Measurements from ENCODE around the gene ANK3.

Gene ANK3

GRCh38 chr10:60336901-60337630 is 52.6 kb downstream of the ANK3 start:
- WGBS, 2 experiments = 89 to 90% methylated on average over 3 of the region's 3 CpGs

GRCh38 chr10:60335708-60336107 is 54.0 kb downstream of the ANK3 start:
- Histone ChIP-seq H3K4me3 (ENCODE audit: insufficient read depth, low read depth, low read length) (no peak overlapping the region), H3K36me3 (ENCODE audit: control insufficient read depth, insufficient read depth, low read length) (no peaks in the 10 kb centered on the region), H3K27me3 (ENCODE audit: control insufficient read depth, insufficient read depth, low read length, poor library complexity, severe bottlenecking) (no peaks in the 10 kb centered on the region), H3K4me1 (ENCODE audit: control insufficient read depth, insufficient read depth, low read length) (no peaks in the 10 kb centered on the region), H3K27ac (ENCODE audit: insufficient read depth, low read depth, low read length, poor library complexity, severe bottlenecking) (no peak overlapping the region), H3K9me3 (ENCODE audit: control insufficient read depth, low read length) (no peaks in the 10 kb centered on the region)
- WGBS, 2 experiments = 93 to 94% methylated on average over 5 of the region's 5 CpGs

More at GRCh38 chr10:60336901-60337630, 52.6 kb downstream of the ANK3 start:
- H3K27ac ChIP-seq (ENCODE audit: insufficient read depth, low read depth, low read length, poor library complexity, severe bottlenecking) = no peak overlapping the region
- H3K27me3 ChIP-seq (ENCODE audit: control insufficient read depth, insufficient read depth, low read length, poor library complexity, severe bottlenecking) = no peaks in the 10 kb centered on the region
- H3K9me3 ChIP-seq (ENCODE audit: control insufficient read depth, low read length) = no peaks in the 10 kb centered on the region
- no peak overlapping the region for H3K4me3 ChIP-seq (ENCODE audit: insufficient read depth, low read depth, low read length)
- H3K36me3 ChIP-seq (ENCODE audit: control insufficient read depth, insufficient read depth, low read length) = no peaks in the 10 kb centered on the region
- no peaks in the 10 kb centered on the region for H3K4me1 ChIP-seq (ENCODE audit: control insufficient read depth, insufficient read depth, low read length)

GRCh38 chr10:60334991-60335390 is 54.7 kb downstream of the ANK3 start:
- Histone ChIP-seq H3K36me3 (ENCODE audit: control insufficient read depth, insufficient read depth, low read length) (no peaks in the 10 kb centered on the region), H3K4me1 (ENCODE audit: control insufficient read depth, insufficient read depth, low read length) (no peaks in the 10 kb centered on the region), H3K9me3 (ENCODE audit: control insufficient read depth, low read length) (no peaks in the 10 kb centered on the region), H3K27me3 (ENCODE audit: control insufficient read depth, insufficient read depth, low read length, poor library complexity, severe bottlenecking) (no peaks in the 10 kb centered on the region), H3K4me3 (ENCODE audit: insufficient read depth, low read depth, low read length) (no peak overlapping the region), H3K27ac (ENCODE audit: insufficient read depth, low read depth, low read length, poor library complexity, severe bottlenecking) (no peak overlapping the region)
- WGBS, 2 experiments = 61 to 72% methylated on average over 3 to 4 of the region's 4 CpGs

GRCh38 chr10:60332371-60332770 is 57.3 kb downstream of the ANK3 start:
- WGBS, 2 experiments = 84 to 100% methylated on average over 1 of the region's 2 CpGs
- H3K27me3 ChIP-seq (ENCODE audit: control insufficient read depth, insufficient read depth, low read length, poor library complexity, severe bottlenecking) = no peaks in the 10 kb centered on the region
- no peak overlapping the region for H3K4me3 ChIP-seq (ENCODE audit: insufficient read depth, low read depth, low read length)
- H3K27ac ChIP-seq (ENCODE audit: insufficient read depth, low read depth, low read length, poor library complexity, severe bottlenecking) = no peak overlapping the region
- no peaks in the 10 kb centered on the region for H3K4me1 ChIP-seq (ENCODE audit: control insufficient read depth, insufficient read depth, low read length)
- no peaks in the 10 kb centered on the region for H3K36me3 ChIP-seq (ENCODE audit: control insufficient read depth, insufficient read depth, low read length)
- H3K9me3 ChIP-seq (ENCODE audit: control insufficient read depth, low read length) = no peaks in the 10 kb centered on the region

- no peaks in the 10 kb centered on the region for H3K9me3 ChIP-seq (ENCODE audit: control insufficient read depth, low read length)
- H3K4me1 ChIP-seq (ENCODE audit: control insufficient read depth, insufficient read depth, low read length) = no peaks in the 10 kb centered on the region
- H3K4me3 ChIP-seq (ENCODE audit: insufficient read depth, low read depth, low read length) = no peak overlapping the region
- H3K27ac ChIP-seq (ENCODE audit: insufficient read depth, low read depth, low read length, poor library complexity, severe bottlenecking) = no peak overlapping the region
- no peaks in the 10 kb centered on the region for H3K27me3 ChIP-seq (ENCODE audit: control insufficient read depth, insufficient read depth, low read length, poor library complexity, severe bottlenecking)
- no peaks in the 10 kb centered on the region for H3K36me3 ChIP-seq (ENCODE audit: control insufficient read depth, insufficient read depth, low read length)
- 91 to 93% methylated on average over 3 of the region's 3 CpGs for WGBS, 2 experiments
Observed at GRCh38 chr10:60331886-60332285, 57.8 kb downstream of the ANK3 start.

GRCh38 chr10:60323162-60323561 is 66.5 kb downstream of the ANK3 start:
- 92 to 95% methylated on average over 1 to 2 of the region's 2 CpGs for WGBS, 2 experiments
- Histone ChIP-seq H3K36me3 (ENCODE audit: control insufficient read depth, insufficient read depth, low read length) (no peaks in the 10 kb centered on the region), H3K9me3 (ENCODE audit: control insufficient read depth, low read length) (no peaks in the 10 kb centered on the region), H3K27ac (ENCODE audit: insufficient read depth, low read depth, low read length, poor library complexity, severe bottlenecking) (no peak overlapping the region), H3K27me3 (ENCODE audit: control insufficient read depth, insufficient read depth, low read length, poor library complexity, severe bottlenecking) (no peaks in the 10 kb centered on the region), H3K4me3 (ENCODE audit: insufficient read depth, low read depth, low read length) (no peak overlapping the region), H3K4me1 (ENCODE audit: control insufficient read depth, insufficient read depth, low read length) (no peaks in the 10 kb centered on the region)

GRCh38 chr10:60320666-60321065 is 69.0 kb downstream of the ANK3 start:
- no peaks in the 10 kb centered on the region for H3K9me3 ChIP-seq (ENCODE audit: control insufficient read depth, low read length)
- no peaks in the 10 kb centered on the region for H3K36me3 ChIP-seq (ENCODE audit: control insufficient read depth, insufficient read depth, low read length)
- no peak overlapping the region for H3K27ac ChIP-seq (ENCODE audit: insufficient read depth, low read depth, low read length, poor library complexity, severe bottlenecking)
- no peak overlapping the region for H3K4me3 ChIP-seq (ENCODE audit: insufficient read depth, low read depth, low read length)
- WGBS, 2 experiments = 83% methylated on average over 1 of the region's 1 CpG; no CpG with 5 or more reads in 1 of the 2 experiments
- H3K27me3 ChIP-seq (ENCODE audit: control insufficient read depth, insufficient read depth, low read length, poor library complexity, severe bottlenecking) = no peaks in the 10 kb centered on the region
- H3K4me1 ChIP-seq (ENCODE audit: control insufficient read depth, insufficient read depth, low read length) = no peaks in the 10 kb centered on the region

GRCh38 chr10:60316029-60316428 is 73.6 kb downstream of the ANK3 start:
- H3K27me3 ChIP-seq (ENCODE audit: control insufficient read depth, insufficient read depth, low read length, poor library complexity, severe bottlenecking) = no peaks in the 10 kb centered on the region
- no peaks in the 10 kb centered on the region for H3K4me1 ChIP-seq (ENCODE audit: control insufficient read depth, insufficient read depth, low read length)
- no peaks in the 10 kb centered on the region for H3K36me3 ChIP-seq (ENCODE audit: control insufficient read depth, insufficient read depth, low read length)
- H3K9me3 ChIP-seq (ENCODE audit: control insufficient read depth, low read length) = no peaks in the 10 kb centered on the region
- no peak overlapping the region for H3K27ac ChIP-seq (ENCODE audit: insufficient read depth, low read depth, low read length, poor library complexity, severe bottlenecking)
- H3K4me3 ChIP-seq (ENCODE audit: insufficient read depth, low read depth, low read length) = no peak overlapping the region
- WGBS, 2 experiments = 69 to 96% methylated on average over 1 of the region's 1 CpG

- Histone ChIP-seq H3K4me3 (ENCODE audit: insufficient read depth, low read depth, low read length) (no peak overlapping the region), H3K27ac (ENCODE audit: insufficient read depth, low read depth, low read length, poor library complexity, severe bottlenecking) (no peak overlapping the region), H3K4me1 (ENCODE audit: control insufficient read depth, insufficient read depth, low read length) (no peaks in the 10 kb centered on the region), H3K9me3 (ENCODE audit: control insufficient read depth, low read length) (no peaks in the 10 kb centered on the region), H3K36me3 (ENCODE audit: control insufficient read depth, insufficient read depth, low read length) (no peaks in the 10 kb centered on the region), H3K27me3 (ENCODE audit: control insufficient read depth, insufficient read depth, low read length, poor library complexity, severe bottlenecking) (no peaks in the 10 kb centered on the region)
- 88 to 93% methylated on average over 2 of the region's 2 CpGs for WGBS, 2 experiments
Observed at GRCh38 chr10:60315311-60315710, 74.4 kb downstream of the ANK3 start.

- Histone ChIP-seq H3K27ac (ENCODE audit: insufficient read depth, low read depth, low read length, poor library complexity, severe bottlenecking) (no peak overlapping the region), H3K4me3 (ENCODE audit: insufficient read depth, low read depth, low read length) (no peak overlapping the region), H3K36me3 (ENCODE audit: control insufficient read depth, insufficient read depth, low read length) (no peaks in the 10 kb centered on the region), H3K4me1 (ENCODE audit: control insufficient read depth, insufficient read depth, low read length) (no peaks in the 10 kb centered on the region), H3K9me3 (ENCODE audit: control insufficient read depth, low read length) (no peaks in the 10 kb centered on the region), H3K27me3 (ENCODE audit: control insufficient read depth, insufficient read depth, low read length, poor library complexity, severe bottlenecking) (no peaks in the 10 kb centered on the region)
- WGBS, 2 experiments = 93 to 95% methylated on average over 5 of the region's 5 CpGs
Observed at GRCh38 chr10:60314069-60314940, 75.4 kb downstream of the ANK3 start.
